OCI-LY7 (cell line): ENCODE results near the gene PHTF1. TPM values are rescaled to one million over a fixed set of nuclear protein-coding genes. Genes with fewer than 3 reads are reported as not detected.

ENCODE experiments used
- BruUV-seq: library from RNA; stranded (reverse); fragments of 400-500 nt; replicated peaks from 2 replicates; lab custom pipeline; 2021; lab: Mats Ljungman, UMichigan
- CTCF ChIA-PET: fragments of 300-600 bp; sonication (Branson Sonifier 250); formaldehyde crosslinking; loops from one replicate; lab custom pipeline; 2022; ENCODE audit warnings: antibody characterized with exemption; ENCODE audit not compliant: unreplicated experiment; lab: Charles Lee
- POLR2A ChIA-PET: fragments of 300-600 bp; sonication (Branson Sonifier 250); formaldehyde crosslinking; loops from one replicate; lab custom pipeline; 2022; ENCODE audit warnings: antibody characterized with exemption; lab: Charles Lee
- DNase-seq: peaks from one replicate; pipeline ENCODE4 v3.0.0-alpha.2; 2015; ENCODE audit warnings: low spot score
- H2AFZ ChIP-seq: fragments of 200-600 bp; sonication (generic), shearing (Covaris generic); 2 replicates; pipeline ENCODE4 v1.6.1; 2014; ENCODE audit warnings: mild to moderate bottlenecking, antibody characterized with exemption, low read length, moderate library complexity
- H3K27ac ChIP-seq: fragments of 200-600 bp; sonication (generic); 2 replicates; pipeline ENCODE4 v1.5.1; 2014; ENCODE audit warnings: mixed run types, low read depth, mild to moderate bottlenecking, moderate library complexity, low read length, inconsistent platforms; ENCODE audit not compliant: poor library complexity, severe bottlenecking
- H3K36me3 ChIP-seq: fragments of 200-600 bp; sonication (generic); 2 replicates; pipeline ENCODE4 v1.6.1; 2014; ENCODE audit warnings: mild to moderate bottlenecking, antibody characterized with exemption, low read length, moderate library complexity, mixed read lengths; ENCODE audit not compliant: insufficient read depth
- H3K4me1 ChIP-seq: fragments of 200-600 bp; sonication (generic); 2 replicates; pipeline ENCODE4 v1.5.1; 2014; ENCODE audit warnings: mild to moderate bottlenecking, low read length; ENCODE audit not compliant: insufficient read depth, poor library complexity, severe bottlenecking
- H3K4me2 ChIP-seq: fragments of 200-600 bp; sonication (generic); 2 replicates; pipeline ENCODE4 v1.6.1; 2014; ENCODE audit warnings: mild to moderate bottlenecking, low read length
- H3K4me3 ChIP-seq: fragments of 200-600 bp; sonication (generic); 2 replicates; pipeline ENCODE4 v1.5.1; 2014; ENCODE audit warnings: mild to moderate bottlenecking, low read depth, low read length; ENCODE audit not compliant: poor library complexity, severe bottlenecking
- H3K79me2 ChIP-seq: fragments of 200-600 bp; sonication (generic); 2 replicates; pipeline ENCODE4 v1.6.1; 2016; ENCODE audit warnings: low read depth, mild to moderate bottlenecking, low read length, moderate library complexity, mixed read lengths; ENCODE audit not compliant: insufficient read depth
- H3K9me2 ChIP-seq: fragments of 200-600 bp; sonication (generic); 2 replicates; pipeline ENCODE4 v1.6.1; 2016; ENCODE audit warnings: mild to moderate bottlenecking, low read length, mixed read lengths; ENCODE audit not compliant: insufficient read depth
- H3K9me3 ChIP-seq: fragments of 200-600 bp; sonication (generic); 2 replicates; pipeline ENCODE4 v1.6.1; 2014; ENCODE audit warnings: mild to moderate bottlenecking, mixed run types, low read length, mixed read lengths
- H4K20me1 ChIP-seq: fragments of 200-600 bp; sonication (generic); 2 replicates; pipeline ENCODE4 v1.6.1; 2014; ENCODE audit warnings: mild to moderate bottlenecking, antibody characterized with exemption, low read length, moderate library complexity, mixed read lengths; ENCODE audit not compliant: insufficient read depth
- CTCF ChIP-seq: fragments of 200-600 bp; sonication (generic); conservative IDR thresholded peaks from 2 replicates; pipeline ENCODE4 v1.5.1; 2014; ENCODE audit warnings: mild to moderate bottlenecking, antibody characterized with exemption, low read length, moderate library complexity, mixed read lengths
- EZH2phosphoT487 ChIP-seq: fragments of 200-600 bp; sonication (generic); IDR thresholded peaks from 2 replicates; pipeline ENCODE4 v1.6.1; 2018; ENCODE audit warnings: low read depth, borderline replicate concordance, mild to moderate bottlenecking, mixed run types, antibody characterized with exemption, low read length, moderate library complexity, mixed read lengths
- intact Hi-C: fragments of 100-400 bp; cut with micrococcal nuclease; formaldehyde crosslinking; loops from one replicate; pipeline ENCODE4 v1.10.0; 2022; ENCODE audit not compliant: unreplicated experiment
- total RNA-seq, 2 experiments: library from RNA; depleted of rRNA in 1 of 2; stranded (reverse); fragments of >200 nt in 1 of 2; shearing (Covaris generic) in 1 of 2; gene quantifications; 2 replicates each; pipeline ENCODE4 v1.2.3, GENCODE V29; 2014 to 2022

The PHTF1 gene
- total RNA-seq, 2 experiments from 2014 or later = 11.8 to 18.8 TPM

- Histone ChIP-seq H4K20me1 (no peaks in the 10 kb centered on the region), H3K9me2 (no peaks in the 10 kb centered on the region), H2AFZ (no peak overlapping the region), H3K27ac (no peak overlapping the region), H3K9me3 (no peaks in the 10 kb centered on the region), H3K4me1 (no peaks in the 10 kb centered on the region), H3K4me3 (no peak overlapping the region), H3K4me2 (no peak overlapping the region), H3K36me3 (no peaks in the 10 kb centered on the region), H3K79me2 (no peaks in the 10 kb centered on the region)
- CTCF ChIA-PET = no interaction called here
- POLR2A ChIA-PET = no interaction called here
- intact Hi-C loops = no loop called here
- no peak for TF ChIP-seq EZH2phosphoT487
- TF ChIP-seq CTCF = no peak
- DNase-seq = no peak
- no TSS peak for BruUV-seq
These were observed 100.3 kb downstream of the PHTF1 start for GRCh38 chr1:113659035-113659434.

- Histone ChIP-seq H3K9me2 (no peaks in the 10 kb centered on the region), H3K4me2 (no peak overlapping the region), H3K9me3 (no peaks in the 10 kb centered on the region), H3K4me1 (no peaks in the 10 kb centered on the region), H4K20me1 (no peaks in the 10 kb centered on the region), H3K27ac (no peak overlapping the region), H3K36me3 (no peaks in the 10 kb centered on the region), H2AFZ (no peak overlapping the region), H3K4me3 (no peak overlapping the region), H3K79me2 (no peaks in the 10 kb centered on the region)
- DNase-seq = no peak
- POLR2A ChIA-PET = interaction anchor here (0.6 kb wide), 1 partner anchor 862 kb away, joined by 5 read pairs; no protein-coding TSS in a partner anchor
- CTCF ChIA-PET = no interaction called here
- TF ChIP-seq CTCF (no peak), EZH2phosphoT487 (no peak)
- BruUV-seq = no TSS peak
- intact Hi-C loops = no loop called here
These were observed 101.7 kb downstream of the PHTF1 start for GRCh38 chr1:113657556-113658063.

- POLR2A ChIA-PET = no interaction called here
These were observed 102.2 kb downstream of the PHTF1 start for GRCh38 chr1:113657126-113657525.

More at GRCh38 chr1:113657126-113657525, 102.2 kb downstream of the PHTF1 start:
- H3K4me3 ChIP-seq = no peak overlapping the region
- TF ChIP-seq EZH2phosphoT487 (no peak), CTCF (no peak)
- intact Hi-C loops = no loop called here
- H2AFZ ChIP-seq = no peak overlapping the region
- H3K36me3 ChIP-seq = no peaks in the 10 kb centered on the region
- no peak for DNase-seq
- no peaks in the 10 kb centered on the region for H4K20me1 ChIP-seq
- H3K4me1 ChIP-seq = no peaks in the 10 kb centered on the region
- H3K4me2 ChIP-seq = no peak overlapping the region
- H3K79me2 ChIP-seq = no peaks in the 10 kb centered on the region
- H3K9me3 ChIP-seq = no peaks in the 10 kb centered on the region
- no peaks in the 10 kb centered on the region for H3K9me2 ChIP-seq
- no peak overlapping the region for H3K27ac ChIP-seq
- CTCF ChIA-PET = no interaction called here
- no TSS peak for BruUV-seq
